HG03103 (cell line): Measurements from ENCODE around the gene GAB2.
A peak's percentile ranks its signal among the peaks of the same experiment; 100 is the strongest.
"Not testable (repeated sequence)": the region's sequence is repeated elsewhere in the genome, so short reads cannot be mapped to it uniquely, and the experiment has no call there.

Source experiments
- ATAC-seq: cut with Tn5 transposase; IDR thresholded peaks from one replicate; pipeline ENCODE4 v1.9.1; 2021; ENCODE audit warnings: low read depth; ENCODE audit not compliant: unreplicated experiment

The GAB2 gene

GRCh38 chr11:78228467-78228866 lies 189.2 kb downstream of the GAB2 start:
- no peak for ATAC-seq

DNA sequence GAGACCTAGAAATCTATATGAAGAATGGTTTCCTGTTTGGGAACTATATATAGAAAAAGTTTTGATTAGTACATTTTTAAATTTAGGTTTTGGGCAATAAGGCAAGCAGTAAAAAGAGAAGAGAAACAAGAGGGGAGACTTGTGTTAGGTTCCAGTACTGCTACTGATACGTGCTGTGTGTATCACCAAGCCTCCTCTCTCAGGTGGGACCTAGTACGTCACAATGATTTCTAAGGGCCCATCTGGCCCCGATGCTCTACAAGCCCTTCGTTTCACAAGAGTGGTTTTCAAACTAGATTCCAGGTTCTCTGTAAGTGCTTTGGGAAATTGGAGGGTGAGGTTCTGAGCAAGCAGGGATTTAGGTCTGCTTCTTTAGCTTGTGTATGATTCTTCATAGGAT lies 189.7 kb downstream of the GAB2 start:
- ATAC-seq, result no peak

GRCh38 chr11:78226684-78227680 lies 190.6 kb downstream of the GAB2 start:
- ATAC-seq, result no peak

- ATAC-seq, result no peak
These were observed 192.7 kb downstream of the GAB2 start for GRCh38 chr11:78224906-78225420.

DNA sequence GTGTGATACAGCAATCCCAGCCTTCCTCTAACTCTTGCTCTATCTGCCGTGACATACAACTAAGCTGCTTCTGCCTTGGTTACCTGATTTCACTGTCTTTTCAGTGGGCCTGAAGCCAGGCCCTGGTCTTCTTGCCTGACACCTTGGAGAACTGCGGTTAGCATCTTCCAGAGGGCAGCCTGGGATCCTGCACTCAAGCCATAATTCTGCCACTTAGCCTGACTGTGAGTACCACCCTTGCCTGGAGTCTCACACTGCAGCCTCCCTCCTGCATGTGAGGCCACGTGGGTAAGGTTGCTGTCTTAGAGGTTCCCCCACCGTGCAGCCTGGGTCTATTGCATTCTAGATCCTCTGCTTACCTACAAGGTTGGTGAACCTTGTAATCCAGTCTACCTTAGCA lies 193.1 kb downstream of the GAB2 start:
- ATAC-seq, result no peak

DNA sequence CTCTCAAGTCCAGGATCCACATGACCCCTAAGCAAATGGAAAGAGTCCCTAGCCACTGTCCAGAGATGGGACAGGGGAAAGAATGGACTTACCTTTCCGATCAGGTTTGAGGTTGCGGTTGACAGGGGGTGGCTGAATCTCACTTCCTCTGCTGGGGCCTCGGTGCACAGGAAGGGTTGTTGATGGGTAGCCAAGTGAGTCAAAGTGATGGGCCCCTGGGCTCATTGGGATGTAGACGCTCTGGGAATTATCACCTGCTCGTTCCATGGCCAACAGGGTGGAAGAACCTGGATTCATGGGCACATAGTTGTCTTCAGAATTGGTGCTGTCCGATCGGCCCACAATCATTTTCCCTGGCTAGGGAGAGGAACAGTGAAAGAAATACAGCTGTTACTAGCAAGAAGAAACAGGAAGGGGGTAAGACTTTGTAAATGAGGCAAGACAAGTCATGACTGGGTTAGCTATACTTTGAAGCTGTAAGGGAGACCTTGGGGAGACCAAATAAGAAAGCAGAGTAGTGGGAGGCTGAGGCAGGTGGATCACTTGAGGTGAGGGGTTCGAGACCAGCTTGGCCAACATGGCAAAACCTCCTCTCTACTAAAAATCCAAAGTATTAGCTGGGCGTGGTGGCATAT lies 194.2 kb downstream of the GAB2 start:
- ATAC-seq, result peak; percentile 71

GRCh38 chr11:78222726-78223125 lies 194.9 kb downstream of the GAB2 start:
- ATAC-seq, result not testable (repeated sequence)

DNA sequence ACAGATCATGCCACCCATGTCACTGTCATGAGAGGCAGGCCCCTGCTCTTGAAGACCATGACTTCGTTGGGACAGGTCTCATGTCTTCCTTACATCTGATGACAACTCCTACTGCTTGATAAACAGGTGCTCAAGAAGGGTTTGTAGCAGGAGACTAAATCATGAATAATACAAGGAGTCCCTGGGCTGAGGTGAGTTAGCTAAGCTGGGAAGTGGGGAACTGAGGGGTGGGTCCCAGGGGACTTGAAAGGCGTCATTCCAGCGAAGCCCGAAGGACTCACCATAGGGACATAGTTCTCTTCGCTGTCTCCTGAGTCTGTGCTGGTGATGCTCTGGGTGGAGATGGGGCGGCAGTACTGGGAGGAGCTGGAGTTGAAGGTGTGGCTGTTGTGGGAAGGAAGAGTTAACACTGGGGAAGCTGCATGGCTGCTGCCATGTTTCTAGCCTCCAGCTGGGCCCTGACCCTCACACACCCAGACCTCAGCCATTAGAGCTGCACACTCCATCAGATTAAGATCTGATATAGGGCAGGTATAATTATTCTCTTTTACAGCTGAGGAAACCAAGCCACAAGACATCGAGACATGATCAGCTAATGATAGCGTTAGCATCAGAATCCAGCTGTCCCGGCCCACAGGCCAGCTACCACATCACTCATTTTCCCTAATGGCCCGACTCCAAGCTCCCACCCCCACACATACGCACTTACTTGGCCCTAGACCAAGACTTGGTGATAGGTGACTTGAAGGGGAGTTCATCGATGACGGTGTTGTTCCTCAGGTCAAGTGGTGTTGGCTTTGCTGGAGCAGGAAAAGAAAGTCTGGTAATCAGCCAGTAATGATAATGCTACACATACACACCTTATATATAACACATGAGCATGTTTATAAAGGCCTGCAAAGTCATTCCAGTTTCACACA lies 196.0 kb downstream of the GAB2 start:
- ATAC-seq, result no peak

- no peak for ATAC-seq
These were observed 197.1 kb downstream of the GAB2 start for GRCh38 chr11:78220218-78221157.

- ATAC-seq, result no peak
These were observed 198.0 kb downstream of the GAB2 start for GRCh38 chr11:78219493-78220217.

DNA sequence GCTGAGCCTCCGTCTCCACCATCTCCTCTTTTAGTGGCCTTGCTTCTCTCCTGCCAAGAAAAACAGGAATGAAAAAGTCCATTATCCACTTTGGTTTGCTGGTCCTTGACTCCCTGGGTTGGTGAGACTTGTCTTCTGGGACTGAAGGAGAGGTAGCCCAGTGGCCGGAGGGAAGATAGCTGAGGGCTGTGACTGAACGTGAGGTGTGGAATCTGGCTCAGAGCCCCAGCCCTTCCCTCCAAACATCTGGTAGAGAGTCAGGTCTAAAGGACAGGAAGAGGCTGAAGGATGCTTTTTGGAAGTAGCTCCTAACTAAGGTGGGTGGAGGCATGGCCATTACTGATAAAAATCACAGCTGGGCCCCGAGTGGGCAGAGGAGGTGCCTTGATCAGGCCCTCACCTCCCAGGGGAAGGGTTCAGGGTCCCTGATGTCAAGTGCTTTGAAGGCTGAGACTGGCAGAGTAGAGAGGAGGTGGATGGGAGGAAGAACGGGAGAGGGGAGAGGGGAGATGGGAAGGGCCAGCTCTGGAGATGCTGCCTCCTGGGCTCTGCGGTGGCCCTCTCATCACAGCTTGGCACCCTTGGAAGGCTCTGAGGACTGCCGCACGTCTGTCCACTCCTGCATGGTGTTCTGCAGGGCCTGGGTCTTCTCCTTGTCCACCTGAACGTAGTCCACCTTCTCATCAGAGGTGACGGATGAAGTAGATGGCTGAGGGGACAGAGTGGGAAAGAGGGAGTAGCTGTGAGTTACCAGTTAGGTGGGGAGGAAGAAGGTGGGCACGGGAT lies 198.7 kb downstream of the GAB2 start:
- ATAC-seq, result no peak

GRCh38 chr11:78217650-78218541 lies 199.7 kb downstream of the GAB2 start:
- ATAC-seq, result no peak

GRCh38 chr11:78216571-78217287 lies 200.9 kb downstream of the GAB2 start:
- no peak for ATAC-seq

- ATAC-seq, result no peak
These were observed 201.6 kb downstream of the GAB2 start for GRCh38 chr11:78216021-78216420.

- ATAC-seq, result no peak
These were observed 203.1 kb downstream of the GAB2 start for GRCh38 chr11:78214331-78215194.
